B cell (primary cell): ENCODE data around the gene TMEM271. TPM values are rescaled to one million over a fixed set of nuclear protein-coding genes. Genes with fewer than 3 reads are reported as not detected.

Experiments used
- ATAC-seq: fragments of 200-7000 bp; cut with Tn5 transposase; one replicate; pipeline ENCODE4 v1.10.0; 2021; ENCODE audit warnings: low read depth, mild to moderate bottlenecking, moderate number of reproducible peaks, moderate library complexity
- CTCF ChIA-PET: fragments of 350-600 bp; sonication (Branson Sonifier 250); formaldehyde crosslinking; loops from one replicate; lab custom pipeline; 2021; ENCODE audit warnings: antibody characterized with exemption, inconsistent platforms; lab: Charles Lee
- POLR2A ChIA-PET: fragments of 350-600 bp; sonication (Branson Sonifier 250); formaldehyde crosslinking; loops from one replicate; lab custom pipeline; 2021; ENCODE audit warnings: antibody characterized with exemption; lab: Charles Lee
- DNase-seq: peaks from one replicate; pipeline ENCODE4 v3.0.0; 2013
- H2AFZ ChIP-seq: 2 replicates; pipeline ENCODE4 v1.6.1; 2012; ENCODE audit warnings: mild to moderate bottlenecking, low read depth, low read length; ENCODE audit not compliant: insufficient read depth, poor library complexity, severe bottlenecking
- H3K27ac ChIP-seq, 2 donors: 1 replicate in 1 of 2; 2 replicates in 1 of 2; pipeline ENCODE4 v1.5.1; 2012 to 2013; ENCODE audit warnings: low read length in 2 of 2, mild to moderate bottlenecking in 2 of 2, moderate library complexity in 1 of 2
- H3K27me3 ChIP-seq, 4 experiments: fragments of 200-600 bp in 1 of 4; sonication (generic) in 1 of 4; replicated peaks in 1 of 4; 1 replicate in 2 of 4; 2 replicates in 2 of 4; pipeline versions ENCODE4 v1.6.1 to v1.7.0; 2013 to 2016; ENCODE audit warnings: low read length in 3 of 4, mild to moderate bottlenecking in 2 of 4, mixed read lengths in 1 of 4, moderate library complexity in 1 of 4; ENCODE audit not compliant: insufficient read depth in 4 of 4, control insufficient read depth in 3 of 4; ENCODE audit errors: control extremely low read depth in 1 of 4
- H3K36me3 ChIP-seq, 2 experiments: replicated peaks in 1 of 2; 1 replicate in 1 of 2; 2 replicates in 1 of 2; pipeline versions ENCODE4 v1.6.1 to v1.7.1; 2013; ENCODE audit warnings: low read length in 1 of 2; ENCODE audit not compliant: insufficient read depth in 2 of 2, control insufficient read depth in 1 of 2; ENCODE audit errors: control extremely low read depth in 1 of 2, extremely low read depth in 1 of 2
- H3K4me1 ChIP-seq, 2 donors: fragments of 200-600 bp in 1 of 2; sonication (generic) in 1 of 2; 1 replicate in 1 of 2; 2 replicates in 1 of 2; pipeline versions ENCODE4 v1.5.1 to v1.6.1; 2013 to 2017; ENCODE audit warnings: low read length in 2 of 2; ENCODE audit not compliant: control insufficient read depth in 2 of 2, insufficient read depth in 2 of 2
- H3K4me2 ChIP-seq: replicated peaks from 2 replicates; pipeline ENCODE3; 2012; ENCODE audit warnings: mild to moderate bottlenecking, low read depth, low read length; ENCODE audit not compliant: poor library complexity, severe bottlenecking
- H3K4me3 ChIP-seq, 5 experiments: fragments of 200-600 bp in 1 of 5; sonication (generic) in 1 of 5; 1 replicate in 3 of 5; 2 replicates in 2 of 5; pipeline versions ENCODE4 v1.5.1 to v1.7.0; 2011 to 2016; ENCODE audit warnings: low read length in 4 of 5, mild to moderate bottlenecking in 4 of 5, low read depth in 2 of 5, control low read depth in 1 of 5, moderate library complexity in 1 of 5; ENCODE audit not compliant: insufficient read depth in 1 of 5; ENCODE audit errors: control extremely low read depth in 1 of 5, extremely low read depth in 1 of 5
- H3K79me2 ChIP-seq: fragments of 200-600 bp; sonication (generic); one replicate; pipeline ENCODE4 v1.6.0; 2016; ENCODE audit warnings: low read length; ENCODE audit not compliant: control insufficient read depth, insufficient read depth
- H3K9ac ChIP-seq: fragments of 200-600 bp; sonication (generic); 2 replicates; pipeline ENCODE4 v1.6.1; 2017; ENCODE audit warnings: mild to moderate bottlenecking, low read length, moderate library complexity
- H3K9me3 ChIP-seq, 3 donors: one replicate each; pipeline versions ENCODE4 v1.6.1 to v1.7.1; 2013; ENCODE audit warnings: low read length in 2 of 3; ENCODE audit not compliant: control insufficient read depth in 2 of 3, insufficient read depth in 1 of 3; ENCODE audit errors: control extremely low read depth in 1 of 3
- H4K20me1 ChIP-seq: 2 replicates; pipeline ENCODE4 v1.6.0; 2012; ENCODE audit warnings: mild to moderate bottlenecking, low read length; ENCODE audit not compliant: insufficient read depth, control insufficient read depth, poor library complexity, severe bottlenecking
- H3K27ac Mint-ChIP-seq: one replicate; pipeline ENCODE4 v1.8.0; 2021; ENCODE audit warnings: mixed read lengths
- H3K27me3 Mint-ChIP-seq: one replicate; pipeline ENCODE4 v1.8.0; 2021; ENCODE audit warnings: mixed read lengths
- H3K4me1 Mint-ChIP-seq: one replicate; pipeline ENCODE4 v1.8.0; 2021; ENCODE audit warnings: mixed read lengths
- H3K4me3 Mint-ChIP-seq: one replicate; pipeline ENCODE4 v1.8.0; 2021; ENCODE audit warnings: mixed read lengths
- H3K9me3 Mint-ChIP-seq: one replicate; pipeline ENCODE4 v1.8.0; 2022; ENCODE audit warnings: mixed read lengths; ENCODE audit not compliant: insufficient read depth
- EZH2 ChIP-seq: IDR thresholded peaks from 2 replicates; pipeline ENCODE4 v1.6.1; 2012; ENCODE audit warnings: borderline replicate concordance, low read depth, mild to moderate bottlenecking, moderate library complexity, low read length; ENCODE audit not compliant: insufficient read depth, poor library complexity, severe bottlenecking
- WGBS: methylation state at CpG from one replicate; pipeline ENCODE4 v1.1.5; 2013; ENCODE audit warnings: missing lambda C conversion rate; ENCODE audit not compliant: insufficient coverage; 5-methylcytosine and 5-hydroxymethylcytosine counted together
- intact Hi-C: fragments of 100-400 bp; cut with micrococcal nuclease; formaldehyde crosslinking; loops from one replicate; pipeline ENCODE4 v1.10.0; 2022
- polyA plus RNA-seq: library from polyadenylated mRNA; depleted of rRNA; stranded (reverse); fragments of >200 nt; gene quantifications from 2 replicates; pipeline ENCODE4 v1.2.3, GENCODE V29; 2012
- total RNA-seq, 2 donors: library from RNA; stranded (reverse); fragments of 120-200 nt in 1 of 2; gene quantifications; 1 replicate in 1 of 2; 2 replicates in 1 of 2; pipeline versions ENCODE4 v1.2.3 to v1.2.4, GENCODE V29; 2013 to 2022
- TF ChIP-seq, protein P1 (sequence below): fragments of 200-600 bp; IDR thresholded peaks from one replicate; pipeline ENCODE4 v1.8.0; 2022; ENCODE audit warnings: antibody characterized with exemption, mild to moderate bottlenecking

The TMEM271 gene
- total and polyA plus RNA-seq, 2 donors (not counting 1 experiment from before 2014, with no cell fraction given): not detected

DNA sequence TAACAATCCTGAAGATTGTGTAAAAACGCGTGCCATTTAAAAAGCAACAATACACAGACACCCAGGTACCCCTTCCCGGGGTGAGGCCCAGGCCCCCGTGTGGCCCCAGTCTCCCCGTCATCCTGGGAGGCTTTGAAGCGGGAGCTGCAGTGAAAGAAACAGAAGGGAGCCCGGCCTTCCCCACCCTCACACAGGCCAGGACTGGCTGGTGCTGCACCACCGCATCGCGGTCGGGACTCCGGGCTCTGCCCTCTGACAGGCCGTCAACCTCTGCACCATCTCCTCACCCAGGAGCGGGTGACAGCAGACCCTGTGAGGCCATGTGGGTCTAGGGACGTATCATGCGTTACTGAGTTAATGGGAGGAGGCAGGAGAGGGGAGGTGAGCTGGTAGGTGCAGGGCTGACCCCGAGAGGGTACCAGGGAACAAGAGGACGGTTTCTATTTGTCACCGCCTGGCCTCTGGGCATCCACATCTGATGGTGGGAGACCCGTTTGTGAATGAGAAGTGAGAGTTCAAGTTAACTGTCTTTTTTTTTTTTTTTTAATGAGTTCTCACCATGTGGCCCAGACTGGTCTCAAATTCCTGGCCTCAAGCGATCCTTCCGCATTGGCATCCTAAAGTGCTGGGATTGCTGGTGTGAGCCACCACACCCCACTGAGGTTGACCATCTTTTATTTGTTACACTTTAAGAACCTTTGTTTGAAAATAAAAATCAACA lies 49.7 kb downstream of the TMEM271 start:
- Histone ChIP-seq H3K27ac (no peak overlapping the region), H3K79me2 (peaks cover 9% of the 10 kb centered on the region), H3K4me3 (no peak overlapping the region), H3K27me3 (no peaks in the 10 kb centered on the region), H3K9ac (no peak overlapping the region), H3K4me1 (no peaks in the 10 kb centered on the region), H3K36me3 (peaks cover 0 to 77% of the 10 kb centered on the region in 2 experiments), H3K9me3 (peaks cover 0 to 13% (median 0%) of the 10 kb centered on the region in 3 donors), H2AFZ (no peak overlapping the region), H4K20me1 (no peaks in the 10 kb centered on the region), H3K4me2 (no peak overlapping the region)
- ChIA-PET CTCF (no interaction called here), POLR2A (no interaction called here)
- no peak for TF ChIP-seq EZH2
- TF ChIP-seq, protein P1, sequence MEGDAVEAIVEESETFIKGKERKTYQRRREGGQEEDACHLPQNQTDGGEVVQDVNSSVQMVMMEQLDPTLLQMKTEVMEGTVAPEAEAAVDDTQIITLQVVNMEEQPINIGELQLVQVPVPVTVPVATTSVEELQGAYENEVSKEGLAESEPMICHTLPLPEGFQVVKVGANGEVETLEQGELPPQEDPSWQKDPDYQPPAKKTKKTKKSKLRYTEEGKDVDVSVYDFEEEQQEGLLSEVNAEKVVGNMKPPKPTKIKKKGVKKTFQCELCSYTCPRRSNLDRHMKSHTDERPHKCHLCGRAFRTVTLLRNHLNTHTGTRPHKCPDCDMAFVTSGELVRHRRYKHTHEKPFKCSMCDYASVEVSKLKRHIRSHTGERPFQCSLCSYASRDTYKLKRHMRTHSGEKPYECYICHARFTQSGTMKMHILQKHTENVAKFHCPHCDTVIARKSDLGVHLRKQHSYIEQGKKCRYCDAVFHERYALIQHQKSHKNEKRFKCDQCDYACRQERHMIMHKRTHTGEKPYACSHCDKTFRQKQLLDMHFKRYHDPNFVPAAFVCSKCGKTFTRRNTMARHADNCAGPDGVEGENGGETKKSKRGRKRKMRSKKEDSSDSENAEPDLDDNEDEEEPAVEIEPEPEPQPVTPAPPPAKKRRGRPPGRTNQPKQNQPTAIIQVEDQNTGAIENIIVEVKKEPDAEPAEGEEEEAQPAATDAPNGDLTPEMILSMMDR: no peak
- H3K4me1 Mint-ChIP-seq: no peaks in the 10 kb centered on the region
- DNase-seq (no peak), ATAC-seq (no peak)
- H3K27ac Mint-ChIP-seq: no peak overlapping the region
- no peak overlapping the region for H3K4me3 Mint-ChIP-seq
- H3K27me3 Mint-ChIP-seq: no peaks in the 10 kb centered on the region
- intact Hi-C loops: no loop called here
- WGBS: 98% methylated on average over 14 of the region's 22 CpGs
- no peaks in the 10 kb centered on the region for H3K9me3 Mint-ChIP-seq

DNA sequence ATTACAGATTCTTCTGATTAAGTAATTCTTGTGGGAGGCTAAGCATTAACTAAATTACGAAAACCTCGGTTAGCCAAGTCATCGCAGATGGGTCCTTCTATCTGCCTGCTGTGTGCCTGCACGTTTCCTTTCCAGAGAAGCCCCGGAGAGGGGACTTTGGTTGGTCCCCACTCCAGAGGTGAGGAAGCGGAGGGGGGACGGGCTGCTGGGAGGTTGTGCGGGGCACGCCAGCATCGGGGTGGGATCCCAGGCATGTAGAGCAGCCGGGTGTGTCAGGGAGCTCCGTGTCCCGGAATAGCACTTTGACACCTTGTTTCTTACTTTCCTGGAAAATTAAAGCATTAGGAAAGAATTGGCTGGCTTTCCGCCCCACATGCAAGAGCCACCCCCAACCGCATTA lies 50.4 kb downstream of the TMEM271 start:
- Histone ChIP-seq H3K27me3 (no peaks in the 10 kb centered on the region), H3K4me3 (no peak overlapping the region), H2AFZ (no peak overlapping the region), H3K9ac (no peak overlapping the region), H3K27ac (no peak overlapping the region), H3K4me2 (no peak overlapping the region), H3K79me2 (peaks cover 9% of the 10 kb centered on the region), H3K9me3 (peaks cover 0 to 13% (median 0%) of the 10 kb centered on the region in 3 donors), H3K36me3 (peaks cover 0 to 75% of the 10 kb centered on the region in 2 experiments), H4K20me1 (no peaks in the 10 kb centered on the region), H3K4me1 (no peaks in the 10 kb centered on the region)
- Mint-ChIP-seq H3K27ac (no peak overlapping the region), H3K27me3 (no peaks in the 10 kb centered on the region), H3K4me3 (no peak overlapping the region), H3K9me3 (no peaks in the 10 kb centered on the region), H3K4me1 (no peaks in the 10 kb centered on the region)
- ChIA-PET POLR2A (no interaction called here), CTCF (no interaction called here)
- ATAC-seq (no peak), DNase-seq (no peak)
- no peak for TF ChIP-seq EZH2
- TF ChIP-seq, protein P1: no peak
- WGBS: 96% methylated on average over 13 of the region's 15 CpGs
- intact Hi-C loops: no loop called here
